HUES48 (cell line): ENCODE results near the gene LRRC47.
"Not testable (repeated sequence)": the region's sequence is repeated elsewhere in the genome, so short reads cannot be mapped to it uniquely, and the experiment has no call there.

Experiments used
- H3K27ac ChIP-seq: one replicate; pipeline ENCODE4 v1.7.0; 2013; ENCODE audit warnings: low read depth, low read length, inconsistent platforms
- H3K27me3 ChIP-seq: 2 replicates; pipeline ENCODE4 v1.6.1; 2013; ENCODE audit warnings: mild to moderate bottlenecking, low read length; ENCODE audit not compliant: control insufficient read depth, insufficient read depth
- H3K36me3 ChIP-seq: 2 replicates; pipeline ENCODE4 v1.6.1; 2013; ENCODE audit warnings: low read length; ENCODE audit not compliant: control insufficient read depth, insufficient read depth
- H3K4me1 ChIP-seq: 2 replicates; pipeline ENCODE4 v1.6.1; 2013; ENCODE audit warnings: mild to moderate bottlenecking, low read length; ENCODE audit not compliant: control insufficient read depth, insufficient read depth
- H3K4me3 ChIP-seq: 2 replicates; pipeline ENCODE4 v1.5.1; 2013; ENCODE audit warnings: mild to moderate bottlenecking, low read depth, low read length
- H3K9ac ChIP-seq: 2 replicates; pipeline ENCODE4 v1.6.1; 2013; ENCODE audit warnings: mild to moderate bottlenecking, low read depth, low read length, moderate library complexity
- H3K9me3 ChIP-seq: 2 replicates; pipeline ENCODE4 v1.6.1; 2013; ENCODE audit warnings: low read length; ENCODE audit not compliant: control insufficient read depth, insufficient read depth

Gene LRRC47

GRCh38 chr1:3814771-3815561 is 18.7 kb upstream of the LRRC47 start:
- peaks cover 14% of the 10 kb centered on the region; the same call in 1 of the 2 replicates for H3K36me3 ChIP-seq
- H3K4me1 ChIP-seq = no peaks in the 10 kb centered on the region
- no peaks in the 10 kb centered on the region for H3K27me3 ChIP-seq
- no peaks in the 10 kb centered on the region for H3K9me3 ChIP-seq
- H3K9ac ChIP-seq = no peak overlapping the region
- no peak overlapping the region for H3K27ac ChIP-seq
- H3K4me3 ChIP-seq = no peak overlapping the region

- Histone ChIP-seq H3K27me3 (no peaks in the 10 kb centered on the region), H3K9ac (no peak overlapping the region), H3K36me3 (peaks cover 9% of the 10 kb centered on the region; the same call in 1 of the 2 replicates), H3K4me1 (no peaks in the 10 kb centered on the region), H3K9me3 (no peaks in the 10 kb centered on the region), H3K27ac (no peak overlapping the region), H3K4me3 (no peak overlapping the region)
Observed at GRCh38 chr1:3814065-3814464, 17.8 kb upstream of the LRRC47 start.

- Histone ChIP-seq H3K36me3 (0 out of 2 replicates have a peak, but pooled peaks cover 8% of the 10 kb centered on the region), H3K4me3 (no peak overlapping the region), H3K27me3 (no peaks in the 10 kb centered on the region), H3K27ac (no peak overlapping the region), H3K4me1 (no peaks in the 10 kb centered on the region), H3K9me3 (peaks cover 13% of the 10 kb centered on the region), H3K9ac (no peak overlapping the region)
Observed at GRCh38 chr1:3811595-3811911, 15.3 kb upstream of the LRRC47 start.

GRCh38 chr1:3810149-3810761 is 14.0 kb upstream of the LRRC47 start:
- H3K36me3 ChIP-seq, H3K9ac ChIP-seq, H3K4me3 ChIP-seq, H3K27me3 ChIP-seq, H3K27ac ChIP-seq, H3K4me1 ChIP-seq: not testable (repeated sequence)
- peaks cover 13% of the 10 kb centered on the region for H3K9me3 ChIP-seq

GRCh38 chr1:3809680-3810079 is 13.4 kb upstream of the LRRC47 start:
- Histone ChIP-seq H3K9me3 (peaks cover 13% of the 10 kb centered on the region), H3K9ac (no peak overlapping the region), H3K4me1 (no peaks in the 10 kb centered on the region), H3K27ac (no peak overlapping the region), H3K4me3 (no peak overlapping the region), H3K27me3 (no peaks in the 10 kb centered on the region), H3K36me3 (0 out of 2 replicates have a peak, but pooled peaks cover 4% of the 10 kb centered on the region)

- H3K27ac ChIP-seq = no peak overlapping the region
- H3K4me3 ChIP-seq = no peak overlapping the region
- H3K36me3 ChIP-seq = no peaks in the 10 kb centered on the region
- no peaks in the 10 kb centered on the region for H3K4me1 ChIP-seq
- peaks cover 16% of the 10 kb centered on the region for H3K9me3 ChIP-seq
- no peak overlapping the region for H3K9ac ChIP-seq
- H3K27me3 ChIP-seq = no peaks in the 10 kb centered on the region
Observed at GRCh38 chr1:3807769-3808168, 11.5 kb upstream of the LRRC47 start.

GRCh38 chr1:3805038-3805437 is 8.7 kb upstream of the LRRC47 start:
- Histone ChIP-seq H3K36me3 (no peaks in the 10 kb centered on the region), H3K27me3 (no peaks in the 10 kb centered on the region), H3K9me3 (peaks cover 16% of the 10 kb centered on the region), H3K27ac (no peak overlapping the region), H3K9ac (no peak overlapping the region), H3K4me1 (no peaks in the 10 kb centered on the region), H3K4me3 (no peak overlapping the region)

GRCh38 chr1:3804627-3804944 is 8.3 kb upstream of the LRRC47 start:
- peaks cover 16% of the 10 kb centered on the region for H3K9me3 ChIP-seq
- not testable (repeated sequence) for H3K4me3 ChIP-seq, H3K4me1 ChIP-seq, H3K9ac ChIP-seq, H3K27ac ChIP-seq, H3K36me3 ChIP-seq, H3K27me3 ChIP-seq

GRCh38 chr1:3803905-3804626 is 7.8 kb upstream of the LRRC47 start:
- Histone ChIP-seq H3K27me3 (no peaks in the 10 kb centered on the region), H3K9ac (no peak overlapping the region), H3K9me3 (peaks cover 16% of the 10 kb centered on the region), H3K36me3 (no peaks in the 10 kb centered on the region), H3K27ac (no peak overlapping the region), H3K4me3 (no peak overlapping the region), H3K4me1 (no peaks in the 10 kb centered on the region)

- not testable (repeated sequence) for H3K27ac ChIP-seq, H3K9me3 ChIP-seq, H3K4me1 ChIP-seq, H3K4me3 ChIP-seq, H3K9ac ChIP-seq, H3K27me3 ChIP-seq, H3K36me3 ChIP-seq
Observed at GRCh38 chr1:3800795-3801194, 4.5 kb upstream of the LRRC47 start.

GRCh38 chr1:3799976-3800685 is 3.8 kb upstream of the LRRC47 start:
- H3K36me3 ChIP-seq = no peaks in the 10 kb centered on the region
- H3K4me1 ChIP-seq = peaks cover 9% of the 10 kb centered on the region; the same call in 1 of the 2 replicates
- H3K27ac ChIP-seq = no peak overlapping the region
- no peak overlapping the region for H3K4me3 ChIP-seq
- peaks cover 3% of the 10 kb centered on the region for H3K9me3 ChIP-seq
- no peaks in the 10 kb centered on the region for H3K27me3 ChIP-seq
- no peak overlapping the region for H3K9ac ChIP-seq
